GM21723 (cell line): ENCODE results near the gene PRKN.
"Not testable (repeated sequence)": the region's sequence is repeated elsewhere in the genome, so short reads cannot be mapped to it uniquely, and the experiment has no call there.

ENCODE experiments used
- ATAC-seq: cut with Tn5 transposase; IDR thresholded peaks from one replicate; pipeline ENCODE4 v1.9.1; 2021; ENCODE audit warnings: mild to moderate bottlenecking, moderate library complexity; ENCODE audit not compliant: unreplicated experiment

Gene PRKN

DNA sequence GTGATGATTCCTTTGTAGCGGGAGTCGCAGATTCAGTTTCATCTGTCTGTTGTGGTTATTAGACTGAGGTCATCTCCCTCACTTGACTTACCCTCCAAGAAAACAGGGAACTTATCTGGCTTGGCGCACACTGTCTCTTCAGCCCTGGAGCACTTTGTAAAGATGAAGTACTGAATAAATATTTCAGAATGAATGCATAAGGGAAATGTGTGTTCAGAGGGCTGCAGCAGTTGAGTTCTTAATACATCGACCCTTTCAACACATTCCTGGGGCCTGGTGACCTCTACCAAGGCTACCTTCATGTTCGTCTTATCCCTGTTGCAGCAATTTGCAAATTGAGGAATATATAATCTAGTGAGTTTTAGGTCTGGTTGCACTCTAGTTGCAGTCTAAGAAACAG lies 801.2 kb downstream of the PRKN start:
- no peak for ATAC-seq

- no peak for ATAC-seq
Measured at GRCh38 chr6:161924516-161925116, 803.0 kb downstream of the PRKN start.

- no peak for ATAC-seq
Measured at GRCh38 chr6:161922631-161923119, 804.9 kb downstream of the PRKN start.

DNA sequence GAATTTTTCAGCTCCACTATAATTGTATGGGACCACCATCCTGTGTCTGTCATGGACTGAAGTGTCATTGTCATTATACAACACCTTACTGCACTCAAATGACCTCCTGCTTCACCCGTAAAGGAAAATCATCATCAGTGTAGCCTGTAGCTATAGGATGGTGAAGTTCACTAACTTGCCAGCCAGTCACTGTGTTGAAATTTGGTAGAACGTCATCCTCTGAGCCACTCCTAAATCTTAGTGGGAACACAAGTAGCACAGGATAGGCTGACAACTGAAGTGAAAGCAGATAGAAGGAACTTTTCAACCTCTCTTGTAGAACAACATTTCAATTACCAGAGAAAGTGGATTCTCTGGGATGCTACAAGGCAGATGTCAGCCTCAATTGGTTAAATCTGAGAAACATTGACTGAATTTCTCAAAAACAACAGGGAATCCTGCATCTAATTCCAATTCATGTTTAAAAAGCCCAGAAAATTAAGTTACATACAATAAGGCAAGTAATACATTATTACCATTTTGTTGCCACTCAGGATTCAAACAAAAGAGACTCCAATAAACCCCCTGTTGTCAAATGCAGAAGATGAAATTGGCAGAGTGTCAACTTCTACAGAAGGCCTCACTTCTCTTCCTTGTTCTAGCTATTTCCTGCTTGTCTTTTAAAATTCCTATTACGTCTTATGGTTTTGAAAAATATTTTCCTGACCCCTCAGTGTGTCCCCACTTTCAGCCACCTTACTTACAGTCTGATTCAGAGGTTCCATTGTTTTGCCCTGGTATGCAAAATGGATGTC lies 805.8 kb downstream of the PRKN start:
- ATAC-seq, result no peak

DNA sequence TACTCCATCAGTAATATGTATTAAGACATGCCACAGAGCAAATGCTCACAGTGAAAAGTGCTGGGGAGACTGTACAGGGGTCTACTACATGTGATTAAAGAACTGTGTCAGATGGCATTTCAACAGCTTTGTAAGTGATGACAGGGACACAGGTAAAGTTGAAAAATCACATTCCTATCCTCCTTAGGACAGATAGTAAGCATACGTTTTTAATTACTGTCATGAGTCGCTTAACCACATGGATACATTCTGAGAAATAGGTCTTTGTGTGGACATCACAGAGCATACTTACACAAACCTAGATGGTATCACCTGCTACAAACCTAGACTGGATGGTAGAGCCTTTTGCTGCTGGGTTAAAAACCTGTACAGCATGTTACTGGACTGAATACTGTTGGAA lies 807.9 kb downstream of the PRKN start:
- no peak for ATAC-seq

DNA sequence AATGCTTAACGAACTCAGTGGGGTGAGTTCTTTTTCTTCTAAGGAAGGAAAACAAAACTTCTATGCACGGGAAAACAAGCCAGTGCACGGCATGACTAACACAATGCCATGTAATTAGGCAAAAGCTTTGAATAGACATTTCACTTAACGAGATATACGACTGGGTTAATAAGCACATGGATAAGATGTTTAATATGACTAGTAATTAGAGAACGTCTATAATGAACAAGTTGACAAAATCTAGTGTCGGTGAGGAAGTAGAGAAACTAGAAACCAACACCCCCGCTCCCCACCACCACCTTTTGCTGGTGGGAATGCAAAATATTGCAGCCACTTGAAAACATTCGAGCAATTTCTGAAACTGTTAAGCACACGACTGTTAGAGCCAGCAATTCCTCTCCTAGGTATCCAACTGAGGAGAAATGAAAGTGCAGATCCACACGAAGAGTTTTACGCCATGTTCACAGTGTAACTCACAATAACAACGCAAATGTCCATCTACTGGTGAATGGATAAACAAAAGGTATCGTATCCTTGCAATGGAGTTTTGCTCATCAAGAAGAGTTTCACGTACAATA lies 808.8 kb downstream of the PRKN start:
- ATAC-seq, result no peak

- ATAC-seq, result no peak
Measured at GRCh38 chr6:161918109-161918531, 809.4 kb downstream of the PRKN start.

DNA sequence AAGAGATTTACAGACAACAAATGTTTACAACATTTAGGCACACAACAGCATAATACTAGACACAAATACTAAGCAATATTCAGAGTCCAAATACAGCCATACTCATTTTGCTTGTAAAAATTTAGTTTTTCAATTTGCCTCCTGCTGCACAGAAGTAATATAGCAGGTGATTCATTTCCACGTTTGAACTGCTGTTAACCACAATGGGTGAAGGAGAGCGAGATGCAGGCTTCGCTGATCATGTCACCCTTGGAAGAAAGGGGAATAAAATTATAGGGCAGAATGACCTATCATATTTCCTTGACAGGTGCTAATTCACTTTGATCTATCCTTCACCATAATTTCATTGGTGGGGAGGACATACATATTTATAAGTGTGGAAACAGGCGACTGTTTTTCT lies 809.9 kb downstream of the PRKN start:
- ATAC-seq, result no peak

DNA sequence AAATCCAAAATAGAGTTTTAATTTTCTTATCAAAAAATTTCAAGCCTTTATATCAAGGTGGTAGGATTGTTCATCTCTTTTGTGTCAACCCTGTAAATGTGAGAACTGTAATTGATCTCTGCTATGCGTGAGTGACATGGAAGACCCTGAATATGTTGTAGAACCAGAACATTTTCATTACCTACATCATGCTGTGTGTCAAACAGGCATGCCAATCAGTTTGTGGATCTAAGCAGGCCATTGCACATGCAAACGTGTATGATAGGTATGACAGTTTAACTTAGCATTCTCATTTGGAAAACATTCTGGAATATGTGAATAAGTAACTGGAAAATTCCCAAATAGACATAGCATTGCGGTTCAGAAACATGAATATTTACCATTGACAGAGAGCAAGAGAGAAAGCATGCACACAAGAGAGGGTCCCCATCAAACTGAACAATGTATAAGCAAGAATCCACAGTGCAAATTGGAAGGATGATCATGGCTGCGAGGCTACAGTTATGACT lies 812.1 kb downstream of the PRKN start:
- ATAC-seq, result no peak

DNA sequence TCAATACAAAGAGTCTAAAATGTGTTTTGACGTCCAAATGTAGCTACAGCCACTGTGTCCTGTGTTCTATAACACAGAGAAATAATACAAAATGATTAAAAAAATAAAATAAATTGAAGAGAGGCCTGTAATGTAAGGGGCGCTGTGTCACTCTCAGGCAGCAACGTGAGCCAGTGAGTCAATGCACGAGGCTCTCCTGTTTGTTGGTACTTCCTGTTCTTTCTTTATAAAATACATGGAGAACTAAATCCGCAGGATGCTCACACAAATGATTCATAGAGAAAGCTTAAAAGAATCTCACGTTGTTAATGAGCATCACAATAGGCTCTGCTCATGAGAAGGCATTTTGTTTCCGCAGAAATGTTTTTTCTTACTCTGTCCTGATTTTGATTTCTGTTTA lies 818.7 kb downstream of the PRKN start:
- ATAC-seq, result no peak

GRCh38 chr6:161906571-161906970 lies 821.0 kb downstream of the PRKN start:
- ATAC-seq, result no peak

GRCh38 chr6:161903584-161904212 lies 823.9 kb downstream of the PRKN start:
- no peak for ATAC-seq

DNA sequence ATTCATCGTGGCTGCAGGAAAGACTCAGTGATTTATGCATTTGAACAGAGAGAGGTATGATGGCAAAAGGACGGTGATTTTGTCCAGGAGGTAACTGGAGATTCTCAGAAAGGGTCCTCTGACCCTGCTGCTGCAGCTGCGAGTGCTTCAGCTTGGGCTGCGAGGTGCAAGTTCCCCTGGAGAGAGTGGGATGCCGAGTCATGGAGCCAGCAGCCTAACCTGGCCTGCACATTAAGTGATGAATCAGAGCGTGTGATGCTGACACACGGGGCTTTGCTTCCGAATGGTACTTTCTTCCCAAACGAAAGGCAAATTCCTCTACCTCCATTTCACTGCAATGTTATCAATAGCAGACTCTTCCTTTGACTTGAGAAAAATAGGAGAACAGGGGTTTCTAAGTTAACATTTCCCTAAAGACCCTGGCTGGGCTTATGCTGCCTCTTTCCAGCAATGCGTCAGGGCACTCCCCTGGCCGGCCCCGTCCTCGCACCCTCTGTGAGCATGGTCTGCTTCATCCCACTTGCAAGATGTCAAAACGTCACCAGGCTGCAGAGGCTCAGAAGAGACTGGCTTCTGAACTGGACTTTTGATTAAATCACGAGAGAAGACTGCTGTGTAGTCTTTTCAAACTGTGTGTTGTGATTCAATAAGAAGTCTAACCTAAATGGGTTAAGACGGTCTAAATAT lies 825.7 kb downstream of the PRKN start:
- ATAC-seq, result no peak

DNA sequence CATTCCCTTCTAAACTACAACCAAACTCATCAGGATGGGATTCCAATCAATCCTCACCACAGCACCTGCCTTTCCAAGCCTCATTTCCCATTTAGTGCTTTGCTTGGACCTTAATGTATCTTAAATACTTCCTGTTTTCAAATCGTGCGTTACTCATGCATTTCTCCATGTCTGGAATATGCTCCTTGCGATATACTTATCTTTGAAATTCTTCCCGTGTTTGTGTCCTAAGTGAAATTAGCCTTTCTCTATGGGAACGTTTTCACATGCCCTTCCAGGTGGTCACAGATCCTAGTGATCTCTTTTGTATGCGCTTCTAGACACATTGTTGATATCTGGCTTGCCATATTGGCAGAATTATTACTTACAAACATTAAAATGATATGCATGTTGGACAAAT lies 833.1 kb downstream of the PRKN start:
- ATAC-seq, result no peak

DNA sequence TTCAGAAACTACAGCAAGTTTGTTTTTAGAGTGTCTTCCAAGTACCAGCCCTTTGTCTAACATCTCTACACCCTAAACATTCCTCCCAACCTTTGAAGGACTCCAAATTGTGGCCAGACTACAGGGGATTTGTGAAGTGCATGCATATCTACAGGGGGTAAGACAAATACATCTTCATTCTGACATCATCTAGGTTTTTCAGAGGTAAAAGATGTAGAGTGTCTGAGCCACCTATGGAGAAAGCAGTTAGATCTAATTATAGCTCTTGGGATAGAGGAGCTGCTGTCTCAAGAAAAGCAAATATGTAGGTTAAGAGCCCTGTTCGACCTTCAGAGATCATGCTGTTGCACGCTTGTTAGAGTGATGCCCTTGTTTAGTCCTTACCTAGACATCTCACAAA lies 836.0 kb downstream of the PRKN start:
- no peak for ATAC-seq

GRCh38 chr6:161890832-161891297 lies 836.7 kb downstream of the PRKN start:
- no peak for ATAC-seq

- no peak for ATAC-seq
Measured at GRCh38 chr6:161890133-161890831, 837.3 kb downstream of the PRKN start.

GRCh38 chr6:161889324-161889723 lies 838.2 kb downstream of the PRKN start:
- no peak for ATAC-seq

DNA sequence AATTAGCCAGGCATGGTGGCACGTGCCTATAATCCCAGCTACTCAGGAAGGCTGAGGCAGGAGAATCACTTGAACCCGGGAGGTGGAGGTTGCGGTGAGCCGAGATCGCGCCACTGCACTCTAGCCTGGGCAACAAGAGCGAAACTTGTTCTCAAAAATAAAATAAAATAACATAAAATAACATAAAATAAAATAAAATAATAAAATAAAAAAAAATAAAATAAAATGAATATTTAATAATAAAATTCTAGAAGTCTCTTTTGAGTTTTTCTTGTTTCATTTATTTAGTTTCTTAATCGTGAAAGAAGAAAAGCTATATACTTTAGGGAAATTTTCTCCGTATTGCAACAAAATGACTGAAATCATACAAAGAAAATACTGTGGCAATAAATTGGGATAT lies 841.0 kb downstream of the PRKN start:
- not testable (repeated sequence) for ATAC-seq

GRCh38 chr6:161884782-161885181 lies 842.8 kb downstream of the PRKN start:
- no peak for ATAC-seq
